GM18951 (cell line): Measurements from ENCODE around the gene PKN1.

Experiments used
- POLR2A ChIP-seq: IDR thresholded peaks from 4 replicates; pipeline ENCODE4 v1.6.1; 2011; ENCODE audit warnings: mild to moderate bottlenecking; ENCODE audit not compliant: insufficient read length, insufficient read depth; ENCODE audit errors: extremely low read depth
- in situ Hi-C: fragments of 300-500 bp; cut with MboI; formaldehyde crosslinking; loops from one replicate; pipeline ENCODE4 v1.12.0; 2022; ENCODE audit warnings: low sequenced_read_pairs, mixed read lengths, inconsistent platforms; ENCODE audit not compliant: unreplicated experiment

The PKN1 gene

DNA sequence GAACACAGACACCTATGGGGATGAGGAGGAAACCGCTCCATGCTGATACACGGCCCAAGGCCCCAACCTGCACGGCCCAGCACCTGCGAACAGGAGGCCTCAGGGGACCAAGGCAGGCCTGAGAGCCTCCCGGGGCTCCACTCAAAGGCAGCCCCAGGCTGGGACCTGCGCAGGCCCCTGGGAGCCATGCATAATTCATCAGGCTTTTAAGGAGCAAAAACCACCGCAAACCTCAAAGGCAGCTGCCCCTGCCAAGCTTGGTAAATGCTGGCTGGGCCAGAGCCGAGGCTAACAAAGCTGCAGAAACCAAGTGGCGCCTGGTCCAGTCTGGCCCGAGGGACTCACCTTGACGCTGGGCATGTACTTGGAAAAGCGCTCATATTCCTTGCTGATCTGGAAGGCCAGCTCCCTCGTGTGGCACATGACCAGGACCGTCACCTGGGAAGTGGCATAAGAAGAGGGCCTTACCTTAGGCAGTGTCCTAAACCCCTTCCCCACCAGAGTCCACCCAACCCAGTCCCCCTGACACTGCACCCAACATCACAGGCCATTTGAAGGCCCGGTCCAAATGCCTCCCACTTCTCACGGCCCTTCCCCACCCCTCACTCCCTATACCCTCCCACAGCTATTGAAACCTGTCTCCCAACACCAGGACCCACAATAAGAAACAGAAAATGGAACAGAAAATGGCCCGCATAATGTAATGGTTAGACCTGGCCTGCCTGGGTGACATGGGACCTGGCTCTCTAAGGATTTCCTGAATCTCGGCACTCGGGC is 21.8 kb upstream of the PKN1 start:
- TF ChIP-seq POLR2A = no peak
- in situ Hi-C loops = loop anchor here (5.0 kb wide), 1 partner anchor 49 kb away; no protein-coding TSS in a partner anchor

DNA sequence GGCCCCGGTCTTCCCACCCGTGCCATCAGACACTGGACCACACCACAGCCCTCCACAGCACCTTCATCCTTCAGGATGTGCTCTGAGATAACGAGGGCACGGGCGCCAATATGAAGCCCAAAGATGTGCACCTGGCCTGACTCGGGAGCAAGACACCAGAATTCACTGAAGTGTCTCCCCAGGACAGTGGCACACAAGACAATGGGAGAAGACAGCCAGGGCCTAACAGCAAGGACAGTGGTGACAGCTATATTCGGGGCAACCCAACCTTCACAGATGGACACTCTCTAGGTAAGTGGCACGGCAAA is 21.2 kb upstream of the PKN1 start:
- TF ChIP-seq POLR2A = no peak
- in situ Hi-C loops = loop anchor here (5.0 kb wide), 1 partner anchor 50 kb away; no protein-coding TSS in a partner anchor

DNA sequence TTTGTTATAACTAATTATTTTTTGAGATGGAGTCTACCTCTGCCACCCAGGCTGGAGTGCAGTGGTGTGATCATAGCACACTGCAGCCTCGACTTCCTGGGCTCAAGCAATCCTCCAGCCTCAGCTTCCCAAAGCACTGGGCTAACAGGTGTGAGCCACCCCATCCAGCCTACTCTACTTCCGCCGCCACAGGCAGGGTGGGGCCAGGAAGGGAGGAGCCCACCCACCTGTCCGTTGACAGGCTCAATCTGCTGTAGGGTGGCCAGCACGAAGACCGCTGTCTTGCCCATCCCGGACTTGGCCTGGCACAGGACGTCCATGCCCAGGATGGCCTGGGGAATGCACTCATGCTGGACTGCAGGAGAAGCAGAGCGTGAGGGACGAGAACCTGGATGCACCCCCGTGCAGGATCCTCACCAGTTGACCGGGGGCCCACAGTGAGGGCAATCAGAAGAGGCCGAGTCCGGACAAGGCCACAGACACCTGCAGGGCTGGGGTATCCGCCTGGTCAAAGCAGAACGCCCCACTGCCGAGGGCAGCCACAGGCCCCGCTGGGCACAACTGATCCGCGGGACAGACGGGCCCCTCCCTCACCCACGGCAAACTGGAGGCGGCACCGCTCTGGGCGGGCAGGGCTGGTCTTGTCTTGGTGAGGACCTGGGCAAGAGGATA is 20.6 kb upstream of the PKN1 start:
- no peak for TF ChIP-seq POLR2A
- in situ Hi-C loops = loop anchor here (5.0 kb wide), 1 partner anchor 50 kb away; no protein-coding TSS in a partner anchor

DNA sequence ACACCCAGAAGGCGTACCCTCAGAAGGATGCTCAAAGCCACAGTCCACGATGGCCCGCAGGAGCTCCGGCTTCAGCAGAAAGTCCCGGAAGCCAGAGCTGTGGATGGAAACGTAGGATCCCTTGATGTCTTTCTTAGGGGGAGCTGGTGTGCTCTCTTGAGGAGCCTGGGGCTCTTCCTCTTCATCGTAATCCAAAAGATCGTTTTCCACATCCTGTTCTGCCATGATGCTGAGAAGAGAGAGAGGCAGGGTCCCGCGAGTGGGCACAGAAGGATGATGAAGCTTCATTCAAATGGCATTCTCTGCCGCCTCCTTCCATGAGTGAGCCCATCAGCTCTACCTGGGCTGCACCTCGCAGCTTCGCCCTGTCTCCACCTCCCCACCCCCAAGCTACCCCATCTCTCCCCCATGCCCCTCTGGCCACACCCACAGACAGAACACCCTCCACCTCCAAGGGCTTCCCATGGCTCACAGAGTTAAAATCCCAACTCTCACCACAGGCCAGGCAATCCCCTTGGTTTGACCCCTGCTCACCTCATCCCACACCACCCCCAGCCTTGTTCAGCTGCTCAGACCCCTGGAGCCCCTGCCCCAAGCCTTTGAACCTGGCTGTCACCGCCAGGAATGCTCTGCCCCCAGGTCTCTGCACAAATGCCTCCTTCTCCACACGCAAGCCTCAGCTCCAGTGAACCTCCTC is 20.0 kb upstream of the PKN1 start:
- in situ Hi-C loops = loop anchor here (5.0 kb wide), 1 partner anchor 51 kb away; no protein-coding TSS in a partner anchor
- TF ChIP-seq POLR2A = no peak

DNA sequence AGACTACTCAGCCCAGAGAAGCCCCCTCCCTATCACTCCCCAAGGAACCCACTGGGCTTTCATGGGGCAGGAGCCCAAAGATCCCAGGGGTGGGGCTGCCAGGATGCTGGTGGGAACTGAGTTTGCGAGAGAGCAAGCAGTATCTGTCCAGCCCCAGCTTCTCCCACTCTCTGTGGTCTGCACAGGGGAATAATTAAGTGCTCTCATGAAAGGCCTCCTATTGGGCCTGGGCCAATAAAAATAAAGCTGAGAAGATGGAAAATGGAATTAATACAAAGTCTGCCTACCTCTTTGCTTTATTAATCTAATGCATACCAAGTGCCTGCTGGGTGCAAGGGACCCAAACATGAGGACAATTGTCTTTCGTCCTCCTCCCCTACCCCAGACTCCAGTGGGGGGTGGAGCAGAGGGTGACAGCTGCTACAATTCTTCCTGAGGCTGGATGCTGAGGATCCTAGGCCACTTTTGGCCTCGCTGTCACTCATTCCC is 19.4 kb upstream of the PKN1 start:
- peak; percentile 8 for TF ChIP-seq POLR2A
- in situ Hi-C loops = loop anchor here (5.0 kb wide), 1 partner anchor 51 kb away; no protein-coding TSS in a partner anchor

DNA sequence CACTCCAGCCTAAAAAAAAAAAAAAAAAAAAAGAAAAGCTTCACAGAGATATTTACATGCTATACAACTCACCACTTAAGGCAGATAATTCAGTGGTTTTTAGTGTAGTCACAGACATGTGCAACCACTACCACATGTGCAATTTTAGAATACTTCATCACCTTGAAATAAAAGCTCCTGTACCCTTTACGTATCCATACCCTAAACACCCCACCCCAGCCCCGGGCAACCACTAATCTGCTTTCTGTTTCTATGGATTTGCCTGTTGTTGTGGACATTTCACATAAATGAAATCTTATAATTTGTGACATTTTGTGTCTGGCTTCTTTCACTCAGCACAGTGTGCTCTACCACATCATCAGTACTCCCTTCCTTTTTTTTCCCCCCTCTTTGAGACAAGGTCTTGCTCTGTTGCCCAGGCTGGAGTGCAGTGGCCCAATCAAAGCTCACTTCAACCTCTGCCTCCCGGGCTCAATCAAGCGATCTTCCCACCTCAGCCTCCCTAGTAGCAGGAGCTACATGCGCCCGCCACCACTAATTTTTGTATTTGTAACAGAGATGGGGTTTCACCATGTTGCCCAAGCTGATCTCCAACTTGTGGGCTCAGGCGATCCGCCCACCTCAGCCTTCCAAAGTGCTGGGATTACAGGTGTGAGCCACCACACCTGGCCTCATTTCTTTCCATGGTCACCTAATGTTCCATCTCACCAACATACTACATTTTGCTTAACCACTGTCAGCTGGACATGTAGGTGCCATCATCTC is 18.0 kb upstream of the PKN1 start:
- in situ Hi-C loops = loop anchor here (5.0 kb wide), 1 partner anchor 53 kb away; no protein-coding TSS in a partner anchor
- no peak for TF ChIP-seq POLR2A

DNA sequence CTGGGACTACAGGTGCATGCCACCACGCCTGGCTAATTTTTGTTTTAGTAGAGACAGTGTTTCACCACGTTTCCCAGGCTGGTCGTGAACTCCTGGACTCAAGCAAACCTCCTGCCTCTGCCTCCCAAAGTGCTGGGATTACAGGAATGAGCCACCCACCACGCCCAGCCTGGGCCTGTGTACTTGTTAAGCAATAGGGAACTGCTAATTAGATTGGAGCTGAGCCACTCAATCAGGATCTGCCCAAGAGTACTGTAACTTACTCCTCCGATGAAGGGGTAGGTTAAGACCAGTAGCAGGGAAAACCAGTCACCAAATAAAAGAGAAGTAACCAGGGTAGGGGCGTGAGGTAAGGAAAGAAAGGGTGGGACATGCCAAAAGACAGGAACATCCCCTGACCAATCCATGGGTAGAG is 16.3 kb upstream of the PKN1 start:
- in situ Hi-C loops = no loop called here

DNA sequence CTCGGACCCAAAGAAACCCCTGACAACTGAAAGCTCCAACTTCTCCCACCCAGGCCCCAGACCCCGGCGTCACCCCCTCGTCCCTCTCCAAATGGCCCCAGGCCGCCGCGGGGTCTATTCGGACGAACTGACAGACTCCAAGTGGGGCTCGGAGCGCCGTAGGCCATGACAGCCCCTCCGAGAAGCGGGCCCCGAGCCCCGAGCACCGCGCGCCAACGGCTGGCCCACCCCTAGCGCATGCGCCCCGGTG is 14.3 kb upstream of the PKN1 start:
- in situ Hi-C loops = no loop called here
- no peak for TF ChIP-seq POLR2A

More for the DNA sequence above, 16.3 kb upstream of the PKN1 start:
- TF ChIP-seq POLR2A = no peak

DNA sequence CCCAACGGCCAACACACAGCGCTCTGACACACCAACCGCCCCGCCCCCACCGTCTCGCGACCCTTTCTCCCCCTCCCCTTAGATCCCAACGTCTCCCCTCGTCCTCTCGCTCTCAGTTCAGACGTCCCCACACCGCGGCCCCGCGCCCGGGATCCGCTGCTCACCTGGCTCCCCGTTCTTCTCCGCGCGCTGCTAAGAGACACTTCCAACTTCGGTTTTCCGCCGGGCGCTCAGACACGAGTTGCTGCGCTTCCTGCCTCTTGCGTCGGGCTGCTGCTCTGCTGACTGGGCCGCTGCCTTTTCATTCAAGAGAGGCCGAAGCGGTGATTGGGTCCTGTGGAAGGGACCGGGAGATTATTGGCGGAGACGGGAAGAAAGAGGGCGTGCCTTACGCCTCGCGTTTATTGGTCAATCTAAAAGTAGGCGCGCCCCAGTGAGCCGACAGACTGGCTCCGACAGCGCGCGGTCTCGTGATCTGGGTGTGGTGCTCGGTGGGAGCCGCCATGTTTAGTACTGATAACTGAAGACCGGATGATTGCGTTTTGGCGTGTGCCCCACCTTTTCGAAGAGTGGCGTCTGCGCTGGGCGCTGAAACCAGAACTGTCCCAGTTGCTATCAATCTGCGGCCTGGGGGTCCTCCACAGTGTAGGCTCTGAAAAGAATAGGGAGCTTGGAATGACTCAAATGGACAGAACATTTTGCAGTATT is 13.8 kb upstream of the PKN1 start, which contains the start of gene DDX39A:
TSS of gene DDX39A (minus strand) at position 236 of the 708 bp plus-strand sequence. CDS start 6,121 bp downstream, outside the sequence.
- TF ChIP-seq POLR2A = peak; percentile 88
- in situ Hi-C loops = no loop called here

DNA sequence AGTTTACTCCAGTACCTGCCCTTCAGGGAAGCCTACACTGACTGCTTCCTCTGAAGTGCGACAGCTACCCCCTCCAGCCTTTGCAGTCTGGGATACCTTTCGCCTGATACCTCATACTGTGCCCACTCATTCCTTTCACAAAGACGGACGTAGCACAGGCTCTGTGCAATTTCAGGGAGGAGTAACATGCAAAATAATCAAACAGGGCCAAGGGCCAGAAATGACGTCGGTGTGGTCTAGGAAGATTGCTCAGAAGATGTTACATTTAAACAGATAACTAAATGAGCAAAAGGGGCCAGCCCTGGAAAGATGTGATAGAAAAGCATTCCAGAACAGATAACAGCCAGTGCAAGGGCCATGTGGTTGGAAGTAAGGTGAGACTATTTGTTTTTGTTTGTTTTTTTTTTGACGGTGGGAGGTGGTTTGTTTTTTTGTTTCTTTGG is 7.4 kb upstream of the PKN1 start:
- TF ChIP-seq POLR2A = no peak
- in situ Hi-C loops = no loop called here

DNA sequence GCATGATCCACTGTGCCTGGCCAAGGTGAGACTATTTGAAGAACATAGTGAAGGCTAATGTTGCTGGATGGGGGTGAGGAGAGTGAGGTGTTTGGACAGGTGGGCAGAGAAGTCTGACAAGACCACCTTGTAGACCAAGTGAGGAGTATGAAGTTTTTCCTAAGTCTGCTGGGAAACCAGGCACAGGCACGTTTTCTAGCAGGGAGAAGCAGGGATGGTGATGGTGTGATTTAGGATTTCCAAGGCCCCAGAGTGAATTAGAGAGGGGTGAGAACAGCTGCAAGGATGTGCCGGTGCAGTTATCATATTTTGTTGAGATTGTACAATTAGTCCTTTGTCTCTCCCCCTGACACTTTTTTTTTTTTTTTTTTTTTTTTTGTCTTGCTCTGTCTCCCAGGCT is 5.6 kb upstream of the PKN1 start:
- in situ Hi-C loops = no loop called here
- TF ChIP-seq POLR2A = no peak

DNA sequence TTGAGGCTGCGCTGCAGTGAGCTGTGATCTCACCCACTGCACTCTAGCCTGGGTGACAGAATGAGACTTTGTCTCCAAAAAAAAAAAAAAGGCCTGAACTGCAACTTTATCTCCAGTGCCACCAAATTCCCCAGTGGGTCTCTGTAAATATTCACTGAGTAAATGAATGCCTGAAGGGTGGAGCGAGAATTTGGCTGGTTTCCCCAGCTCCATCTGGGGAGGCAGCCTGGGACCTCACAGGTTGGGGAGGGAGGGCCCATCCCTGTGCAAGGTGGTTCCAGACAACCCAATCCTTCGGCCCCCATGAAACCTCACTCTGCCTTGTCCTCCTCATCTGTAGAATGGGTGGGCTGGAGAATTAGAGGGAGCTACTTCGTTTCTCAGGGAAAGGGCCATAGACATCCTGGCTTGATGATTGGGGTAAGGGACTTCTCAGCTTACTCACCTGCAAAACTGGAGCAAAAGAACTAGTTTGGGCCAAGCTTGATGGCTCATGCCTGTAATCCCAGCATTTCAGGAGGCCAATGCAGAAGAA is 4.2 kb upstream of the PKN1 start:
- no peak for TF ChIP-seq POLR2A

More for the DNA sequence above, 4.2 kb upstream of the PKN1 start:
- in situ Hi-C loops = no loop called here
